SKM-1 (cell line): ENCODE data around the gene METTL1.

Experiments used
- DNase-seq: peaks from one replicate; lab custom pipeline; 2025; ENCODE audit not compliant: unreplicated experiment; lab: John Stamatoyannopoulos, UW

The METTL1 gene

GRCh38 chr12:57738661-57739237 is 33.2 kb downstream of the METTL1 start, which contains the start of gene AGAP2:
AGAP2 (minus strand) TSS chr12:57738742; CDS start chr12:57738246, 496 bp downstream.
- DNase-seq = no peak

GRCh38 chr12:57737467-57738460 is 34.1 kb downstream of the METTL1 start:
- DNase-seq = no peak

GRCh38 chr12:57736741-57737466 is 35.0 kb downstream of the METTL1 start:
- DNase-seq = no peak

GRCh38 chr12:57735952-57736740 is 35.8 kb downstream of the METTL1 start:
- DNase-seq = no peak

- DNase-seq = no peak
Measured at GRCh38 chr12:57735198-57735855, 36.6 kb downstream of the METTL1 start.

GRCh38 chr12:57734591-57734990 is 37.3 kb downstream of the METTL1 start:
- DNase-seq = no peak

- DNase-seq = no peak
Measured at GRCh38 chr12:57733928-57734327, 38.0 kb downstream of the METTL1 start.

GRCh38 chr12:57732726-57733593 is 38.9 kb downstream of the METTL1 start:
- DNase-seq = no peak

- no peak for DNase-seq
Measured at GRCh38 chr12:57732270-57732669, 39.6 kb downstream of the METTL1 start.

- no peak for DNase-seq
Measured at GRCh38 chr12:57731411-57732080, 40.4 kb downstream of the METTL1 start.

GRCh38 chr12:57730336-57731067 is 41.4 kb downstream of the METTL1 start:
- no peak for DNase-seq

- DNase-seq = no peak
Measured at GRCh38 chr12:57729321-57729844, 42.5 kb downstream of the METTL1 start.

GRCh38 chr12:57727758-57728395 is 44.0 kb downstream of the METTL1 start:
- DNase-seq = no peak

- DNase-seq = no peak
Measured at GRCh38 chr12:57726884-57727757, 44.8 kb downstream of the METTL1 start.

- DNase-seq = no peak
Measured at GRCh38 chr12:57726151-57726883, 45.6 kb downstream of the METTL1 start.

- DNase-seq = no peak
Measured at GRCh38 chr12:57725851-57726150, 46.1 kb downstream of the METTL1 start.
